SK-N-SH treated with all-trans-retinoic acid at 6 μM for 48 hours (cell line): Measurements from ENCODE around the gene LRRC7.

ENCODE experiments used
- ATAC-seq: fragments of 200-7000 bp; cut with Tn5 transposase; 3 replicates; pipeline ENCODE4 v1.9.1; 2020; ENCODE audit warnings: mild to moderate bottlenecking, moderate library complexity
- ARNTL ChIP-seq: fragments of 450-650 bp; formaldehyde crosslinking; IDR thresholded peaks from 2 replicates; pipeline ENCODE4 v1.5.0; 2020; ENCODE audit warnings: low read depth, mild to moderate bottlenecking, moderate library complexity, borderline replicate concordance
- BACH2 ChIP-seq: fragments of 250-450 bp; sonication (Bioruptor Pico); IDR thresholded peaks from 2 replicates; pipeline ENCODE4 v1.9.0; 2021; ENCODE audit warnings: mild to moderate bottlenecking, borderline replicate concordance
- CSDC2 ChIP-seq: fragments of 250-450 bp; sonication (Bioruptor Pico); IDR thresholded peaks from 2 replicates; pipeline ENCODE4 v1.5.0; 2020; ENCODE audit warnings: mild to moderate bottlenecking, moderate library complexity
- CSRNP3 ChIP-seq: fragments of 250-450 bp; sonication (Bioruptor Pico); IDR thresholded peaks from 2 replicates; pipeline ENCODE4 v1.5.1; 2021; ENCODE audit warnings: mild to moderate bottlenecking, moderate library complexity
- GLIS3 ChIP-seq: fragments of 250-450 bp; sonication (Bioruptor Pico); IDR thresholded peaks from 2 replicates; pipeline ENCODE4 v1.5.0; 2020; ENCODE audit warnings: mild to moderate bottlenecking, moderate library complexity
- ISL1 ChIP-seq: fragments of 250-450 bp; sonication (Bioruptor Pico); IDR thresholded peaks from 2 replicates; pipeline ENCODE4 v2.1.2; 2022; ENCODE audit warnings: mild to moderate bottlenecking, moderate library complexity
- OSR1 ChIP-seq: fragments of 250-450 bp; sonication (Bioruptor Pico); IDR thresholded peaks from 2 replicates; pipeline ENCODE4 v1.8.0; 2022; ENCODE audit warnings: moderate library complexity, mild to moderate bottlenecking, inconsistent platforms
- PATZ1 ChIP-seq: fragments of 250-450 bp; sonication (Bioruptor Pico); IDR thresholded peaks from 2 replicates; pipeline ENCODE4 v1.8.0; 2020; ENCODE audit warnings: mild to moderate bottlenecking, moderate library complexity, borderline replicate concordance
- POU6F1 ChIP-seq: fragments of 250-450 bp; sonication (Bioruptor Pico); IDR thresholded peaks from 2 replicates; pipeline ENCODE4 v1.8.0; 2021; ENCODE audit warnings: low read depth, mild to moderate bottlenecking, moderate library complexity, borderline replicate concordance
- TCF4 ChIP-seq: fragments of 250-450 bp; sonication (Bioruptor Pico); IDR thresholded peaks from 2 replicates; pipeline ENCODE4 v1.8.0; 2021; ENCODE audit warnings: mild to moderate bottlenecking, moderate library complexity, borderline replicate concordance
- TOX ChIP-seq: fragments of 250-450 bp; sonication (Bioruptor Pico); IDR thresholded peaks from 2 replicates; pipeline ENCODE4 v1.8.0; 2021; ENCODE audit warnings: mild to moderate bottlenecking, moderate library complexity, borderline replicate concordance
- TSHZ2 ChIP-seq: fragments of 250-450 bp; sonication (Bioruptor Pico); IDR thresholded peaks from 2 replicates; pipeline ENCODE4 v1.5.0; 2020; ENCODE audit warnings: mild to moderate bottlenecking, moderate library complexity
- ZC3H10 ChIP-seq: fragments of 250-450 bp; sonication (Bioruptor Pico); IDR thresholded peaks from 2 replicates; pipeline ENCODE4 v1.5.1; 2021; ENCODE audit warnings: mild to moderate bottlenecking, moderate library complexity
- ZFP3 ChIP-seq: fragments of 250-450 bp; sonication (Bioruptor Pico); IDR thresholded peaks from 2 replicates; pipeline ENCODE4 v1.5.0; 2020; ENCODE audit warnings: mild to moderate bottlenecking, moderate library complexity
- ZFP30 ChIP-seq: fragments of 450-650 bp; formaldehyde crosslinking; IDR thresholded peaks from 2 replicates; pipeline ENCODE4 v1.5.0; 2022; ENCODE audit warnings: mild to moderate bottlenecking, moderate library complexity
- ZNF70 ChIP-seq: fragments of 450-650 bp; formaldehyde crosslinking; IDR thresholded peaks from 2 replicates; pipeline ENCODE4 v1.5.0; 2020; ENCODE audit warnings: mild to moderate bottlenecking, moderate library complexity
- ZNF8 ChIP-seq: fragments of 450-650 bp; formaldehyde crosslinking; IDR thresholded peaks from 2 replicates; pipeline ENCODE4 v1.5.0; 2020; ENCODE audit warnings: mild to moderate bottlenecking, moderate library complexity

Gene LRRC7

GRCh38 chr1:70048336-70049094 lies 480.8 kb downstream of the LRRC7 start (continued):
- TF ChIP-seq CSRNP3 (no peak), ZFP3 (CRISPR knock-in tag) (no peak)

GRCh38 chr1:70051926-70052325 lies 484.2 kb downstream of the LRRC7 start:
- TF ChIP-seq POU6F1 (CRISPR knock-in tag) (no peak), CSRNP3 (no peak), ZC3H10 (CRISPR knock-in tag) (no peak), CSDC2 (CRISPR knock-in tag) (no peak)
- no peak for ATAC-seq

- no peak for ATAC-seq
- TF ChIP-seq POU6F1 (CRISPR knock-in tag) (no peak), ZFP30 (no peak), ZNF8 (CRISPR knock-in tag) (no peak), TOX (CRISPR knock-in tag) (no peak), BACH2 (CRISPR knock-in tag) (no peak), ISL1 (CRISPR knock-in tag) (no peak), TSHZ2 (CRISPR knock-in tag) (no peak), ZNF70 (CRISPR knock-in tag) (no peak), PATZ1 (CRISPR knock-in tag) (no peak), OSR1 (no peak), ARNTL (CRISPR knock-in tag) (no peak), TCF4 (no peak), GLIS3 (CRISPR knock-in tag) (no peak)
Measured at GRCh38 chr1:70057500-70057899, 489.8 kb downstream of the LRRC7 start.
